GM12801 (cell line): Measurements from ENCODE around the gene PRKG2.

Experiments used
- TF ChIP-seq, protein P1 (sequence below): IDR thresholded peaks from one replicate; pipeline ENCODE4 v1.5.1; 2011; ENCODE audit warnings: control low read depth; ENCODE audit not compliant: insufficient read length; ENCODE audit errors: extremely low read depth

PRKG2 gene

DNA sequence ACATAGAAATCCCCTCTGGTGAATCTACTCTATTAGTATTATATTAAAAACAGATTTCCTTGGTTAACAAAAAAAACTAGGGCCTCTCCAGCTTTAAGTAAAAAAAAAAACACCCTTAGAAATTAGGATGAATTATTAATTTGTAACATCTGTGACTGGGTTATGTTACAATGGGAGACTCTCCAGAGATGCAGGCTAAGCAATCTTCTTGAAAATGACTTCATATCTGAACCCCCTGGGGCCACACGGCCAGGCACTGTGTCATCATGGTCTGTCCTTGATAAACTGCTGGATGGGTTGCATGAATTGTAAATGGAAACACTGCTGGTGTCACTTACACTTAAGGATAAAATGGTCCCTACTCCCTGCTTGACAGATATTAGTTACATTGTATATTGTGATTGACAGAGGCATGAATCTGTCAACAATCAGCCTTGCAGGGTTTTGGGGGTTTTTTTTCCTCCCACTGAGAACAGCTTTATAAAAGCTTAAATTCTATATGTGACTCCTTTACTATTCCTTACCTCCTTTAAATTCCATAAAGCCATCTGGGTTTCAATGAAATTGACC lies 49.1 kb downstream of the PRKG2 start:
- TF ChIP-seq, protein P1, sequence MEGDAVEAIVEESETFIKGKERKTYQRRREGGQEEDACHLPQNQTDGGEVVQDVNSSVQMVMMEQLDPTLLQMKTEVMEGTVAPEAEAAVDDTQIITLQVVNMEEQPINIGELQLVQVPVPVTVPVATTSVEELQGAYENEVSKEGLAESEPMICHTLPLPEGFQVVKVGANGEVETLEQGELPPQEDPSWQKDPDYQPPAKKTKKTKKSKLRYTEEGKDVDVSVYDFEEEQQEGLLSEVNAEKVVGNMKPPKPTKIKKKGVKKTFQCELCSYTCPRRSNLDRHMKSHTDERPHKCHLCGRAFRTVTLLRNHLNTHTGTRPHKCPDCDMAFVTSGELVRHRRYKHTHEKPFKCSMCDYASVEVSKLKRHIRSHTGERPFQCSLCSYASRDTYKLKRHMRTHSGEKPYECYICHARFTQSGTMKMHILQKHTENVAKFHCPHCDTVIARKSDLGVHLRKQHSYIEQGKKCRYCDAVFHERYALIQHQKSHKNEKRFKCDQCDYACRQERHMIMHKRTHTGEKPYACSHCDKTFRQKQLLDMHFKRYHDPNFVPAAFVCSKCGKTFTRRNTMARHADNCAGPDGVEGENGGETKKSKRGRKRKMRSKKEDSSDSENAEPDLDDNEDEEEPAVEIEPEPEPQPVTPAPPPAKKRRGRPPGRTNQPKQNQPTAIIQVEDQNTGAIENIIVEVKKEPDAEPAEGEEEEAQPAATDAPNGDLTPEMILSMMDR = no peak

GRCh38 chr4:81164623-81165416 lies 50.2 kb downstream of the PRKG2 start:
- TF ChIP-seq, protein P1 = no peak

DNA sequence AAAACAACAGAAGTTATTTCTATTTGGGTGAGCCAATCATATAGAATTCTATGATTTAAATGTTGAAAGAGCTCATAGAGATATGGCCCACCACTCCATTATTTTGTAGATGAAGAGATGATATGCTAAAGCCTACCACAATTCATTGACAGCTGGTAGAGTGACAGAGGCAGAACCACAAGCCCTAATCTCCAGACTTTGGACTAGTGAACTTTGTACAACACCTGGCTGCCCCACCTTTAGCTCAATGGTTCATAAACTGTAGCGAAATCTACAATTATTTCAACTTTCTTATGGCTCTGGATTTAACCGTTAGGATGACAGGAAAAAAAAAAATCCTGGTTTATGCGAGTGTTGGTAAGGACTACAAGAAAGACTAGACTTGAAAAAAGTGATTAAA lies 50.9 kb downstream of the PRKG2 start:
- TF ChIP-seq, protein P1 = no peak

GRCh38 chr4:81162752-81163458 lies 52.1 kb downstream of the PRKG2 start:
- TF ChIP-seq, protein P1 = no peak

GRCh38 chr4:81152839-81153713 lies 61.9 kb downstream of the PRKG2 start:
- TF ChIP-seq, protein P1 = no peak

GRCh38 chr4:81149976-81150375 lies 65.0 kb downstream of the PRKG2 start:
- TF ChIP-seq, protein P1 = no peak
